H9 (cell line): ENCODE data around the gene MYO7A. TPM values are rescaled to one million over a fixed set of nuclear protein-coding genes. Genes with fewer than 3 reads are reported as not detected.

Experiments
- DNase-seq: peaks from one replicate; pipeline ENCODE4 v3.0.0-alpha.2; 2017
- H2AFZ ChIP-seq: one replicate; pipeline ENCODE4 v1.6.1; 2013; ENCODE audit warnings: mild to moderate bottlenecking, low read length, control low read depth, moderate library complexity
- H2AK5ac ChIP-seq: 2 replicates; pipeline ENCODE4 v1.6.1; 2013; ENCODE audit warnings: low read length, control low read depth, mixed read lengths; ENCODE audit not compliant: insufficient read length
- H2BK120ac ChIP-seq: one replicate; pipeline ENCODE4 v1.6.1; 2013; ENCODE audit warnings: low read depth, mild to moderate bottlenecking, low read length, control low read depth, inconsistent platforms; ENCODE audit not compliant: poor library complexity, severe bottlenecking
- H2BK12ac ChIP-seq: 2 replicates; pipeline ENCODE4 v1.6.1; 2013; ENCODE audit warnings: low read length, control low read depth, mixed read lengths, low read depth; ENCODE audit not compliant: insufficient read length
- H2BK15ac ChIP-seq: 2 replicates; pipeline ENCODE4 v1.6.1; 2013; ENCODE audit warnings: low read depth, low read length, control low read depth
- H2BK20ac ChIP-seq: one replicate; pipeline ENCODE4 v1.6.1; 2013; ENCODE audit warnings: low read depth, mild to moderate bottlenecking, low read length, control low read depth, inconsistent platforms; ENCODE audit not compliant: poor library complexity, severe bottlenecking
- H2BK5ac ChIP-seq: 2 replicates; pipeline ENCODE4 v1.6.1; 2013; ENCODE audit warnings: low read length, control low read depth, mixed read lengths; ENCODE audit not compliant: insufficient read length
- H3K14ac ChIP-seq: 2 replicates; pipeline ENCODE4 v1.6.1; 2013; ENCODE audit warnings: low read length, control low read depth; ENCODE audit not compliant: insufficient read depth
- H3K18ac ChIP-seq: 2 replicates; pipeline ENCODE4 v1.6.1; 2013; ENCODE audit warnings: low read depth, mild to moderate bottlenecking, mixed read lengths, low read length, control low read depth; ENCODE audit not compliant: insufficient read length
- H3K23ac ChIP-seq: 2 replicates; pipeline ENCODE4 v1.6.1; 2013; ENCODE audit warnings: low read length, control low read depth, mixed read lengths, low read depth; ENCODE audit not compliant: insufficient read length
- H3K23me2 ChIP-seq: 2 replicates; pipeline ENCODE4 v1.6.1; 2013; ENCODE audit warnings: low read depth, mild to moderate bottlenecking, mixed read lengths, low read length, control low read depth; ENCODE audit not compliant: insufficient read length, poor library complexity, severe bottlenecking
- H3K27ac ChIP-seq: 2 replicates; pipeline ENCODE4 v1.5.1; 2013; ENCODE audit warnings: low read length, control low read depth, mixed read lengths, low read depth; ENCODE audit not compliant: insufficient read length
- H3K27me3 ChIP-seq: 2 replicates; pipeline ENCODE4 v1.6.1; 2013; ENCODE audit warnings: low read length, control low read depth, inconsistent platforms; ENCODE audit not compliant: insufficient read depth
- H3K4ac ChIP-seq: 2 replicates; pipeline ENCODE4 v1.6.1; 2013; ENCODE audit warnings: low read depth, mild to moderate bottlenecking, control low read depth, inconsistent platforms, low read length, moderate library complexity
- H3K4me1 ChIP-seq: 2 replicates; pipeline ENCODE4 v1.6.1; 2013; ENCODE audit warnings: low read length, control low read depth, inconsistent platforms; ENCODE audit not compliant: insufficient read depth
- H3K4me2 ChIP-seq: 2 replicates; pipeline ENCODE4 v1.6.1; 2013; ENCODE audit warnings: low read length, control low read depth, mixed read lengths; ENCODE audit not compliant: insufficient read length, insufficient read depth
- H3K56ac ChIP-seq: 2 replicates; pipeline ENCODE4 v1.6.1; 2013; ENCODE audit warnings: low read depth, mild to moderate bottlenecking, mixed read lengths, low read length, control low read depth; ENCODE audit not compliant: insufficient read length
- H3K79me1 ChIP-seq: 2 replicates; pipeline ENCODE4 v1.6.1; 2013; ENCODE audit warnings: low read depth, mild to moderate bottlenecking, moderate library complexity, low read length, control low read depth, inconsistent platforms; ENCODE audit not compliant: insufficient read depth, poor library complexity, severe bottlenecking
- H3K79me2 ChIP-seq: 2 replicates; pipeline ENCODE4 v1.6.1; 2013; ENCODE audit warnings: low read length, control low read depth, inconsistent platforms; ENCODE audit not compliant: insufficient read depth
- H3K9ac ChIP-seq: 2 replicates; pipeline ENCODE4 v1.6.1; 2013; ENCODE audit warnings: low read length, control low read depth, mixed read lengths; ENCODE audit not compliant: insufficient read length; ENCODE audit errors: extremely low read depth
- H3K9me3 ChIP-seq: one replicate; pipeline ENCODE4 v1.6.1; 2013; ENCODE audit warnings: low read depth, low read length, inconsistent platforms; ENCODE audit not compliant: control insufficient read depth
- H3T11ph ChIP-seq: one replicate; pipeline ENCODE4 v1.6.1; 2013; ENCODE audit warnings: mild to moderate bottlenecking, low read length, control low read depth, inconsistent platforms
- H4K20me1 ChIP-seq: one replicate; pipeline ENCODE4 v1.6.1; 2013; ENCODE audit not compliant: control insufficient read depth, insufficient read length, insufficient read depth
- H4K5ac ChIP-seq: 2 replicates; pipeline ENCODE4 v1.6.1; 2013; ENCODE audit warnings: low read depth, mild to moderate bottlenecking, mixed read lengths, low read length, control low read depth; ENCODE audit not compliant: insufficient read length
- H4K8ac ChIP-seq: replicated peaks from 2 replicates; pipeline ENCODE4 v1.6.1; 2013; ENCODE audit warnings: low read length, control low read depth, mixed read lengths, low read depth; ENCODE audit not compliant: insufficient read length
- H4K91ac ChIP-seq: 2 replicates; pipeline ENCODE4 v1.6.1; 2013; ENCODE audit warnings: low read depth, mild to moderate bottlenecking, moderate library complexity, mixed read lengths, low read length, control low read depth; ENCODE audit not compliant: insufficient read length
- H3K27ac Mint-ChIP-seq, 3 experiments: 2 replicates in 2 of 3; 3 replicates in 1 of 3; pipeline ENCODE4 v1.8.0; 2020 to 2021; ENCODE audit warnings: mixed read lengths in 3 of 3, mild to moderate bottlenecking in 1 of 3, moderate library complexity in 1 of 3
- H3K27me3 Mint-ChIP-seq: 2 replicates; pipeline ENCODE4 v1.8.0; 2021; ENCODE audit warnings: low read depth, mild to moderate bottlenecking, moderate library complexity, mixed read lengths
- H3K36me3 Mint-ChIP-seq, 3 experiments: 2 replicates in 2 of 3; 3 replicates in 1 of 3; pipeline ENCODE4 v1.8.0; 2020 to 2021; ENCODE audit warnings: low read depth in 3 of 3, mixed read lengths in 3 of 3; ENCODE audit not compliant: insufficient read depth in 1 of 3
- H3K4me1 Mint-ChIP-seq, 2 experiments: 2 replicates each; pipeline ENCODE4 v1.8.0; 2020; ENCODE audit warnings: mixed read lengths in 2 of 2
- H3K4me3 Mint-ChIP-seq, 2 experiments: 2 replicates in 1 of 2; 3 replicates in 1 of 2; pipeline ENCODE4 v1.8.0; 2020 to 2021; ENCODE audit warnings: mild to moderate bottlenecking in 2 of 2, mixed read lengths in 2 of 2, moderate library complexity in 1 of 2
- H3K9me3 Mint-ChIP-seq, 2 experiments: 2 replicates in 1 of 2; 3 replicates in 1 of 2; pipeline ENCODE4 v1.8.0; 2020; ENCODE audit warnings: mild to moderate bottlenecking in 2 of 2, mixed read lengths in 2 of 2, moderate library complexity in 1 of 2
- WGBS: extraction: QIAGEN DNeasy Blood & Tissue Kit; methylation state at CpG from one replicate; pipeline ENCODE4 v1.1.7; 2013; ENCODE audit warnings: missing lambda C conversion rate, low lambda C conversion rate, mixed read lengths; ENCODE audit not compliant: insufficient read length; ENCODE audit errors: extremely low coverage; 5-methylcytosine and 5-hydroxymethylcytosine counted together
- total RNA-seq: library from RNA; stranded (reverse); gene quantifications from 2 replicates; pipeline ENCODE4 v1.2.1, GENCODE V29; 2021
- TF ChIP-seq, protein P1 (sequence below): fragments of 200-600 bp; sonication (generic); conservative IDR thresholded peaks from 3 replicates; pipeline ENCODE4 v1.8.0; 2021; ENCODE audit warnings: antibody characterized with exemption, mild to moderate bottlenecking

MYO7A gene
- total RNA-seq, 1 experiment from 2014 or later, result 1.6 TPM

GRCh38 chr11:77125191-77125590, 2.9 kb upstream of the MYO7A start:
- Histone ChIP-seq H3T11ph (no peak overlapping the region), H2BK15ac (no peak overlapping the region), H2BK120ac (no peak overlapping the region), H3K79me1 (no peaks in the 10 kb centered on the region), H3K4ac (no peak overlapping the region), H3K23ac (no peak overlapping the region), H3K14ac (no peak overlapping the region), H2BK20ac (no peak overlapping the region), H3K27me3 (no peaks in the 10 kb centered on the region), H3K4me2 (no peak overlapping the region), H2BK12ac (no peak overlapping the region), H2AK5ac (no peak overlapping the region), H2AFZ (no peak overlapping the region), H3K23me2 (peaks cover 8% of the 10 kb centered on the region), H3K79me2 (no peaks in the 10 kb centered on the region), H4K8ac (no peak overlapping the region), H3K27ac (no peak overlapping the region), H4K5ac (no peak overlapping the region), H3K18ac (no peak overlapping the region), H3K9ac (no peak overlapping the region), H4K20me1 (no peaks in the 10 kb centered on the region), H2BK5ac (no peak overlapping the region), H3K56ac (no peak overlapping the region), H3K9me3 (no peaks in the 10 kb centered on the region), H3K4me1 (no peaks in the 10 kb centered on the region), H4K91ac (no peak overlapping the region)
- H3K9me3 Mint-ChIP-seq, result no peaks in the 10 kb centered on the region
- TF ChIP-seq, protein P1, sequence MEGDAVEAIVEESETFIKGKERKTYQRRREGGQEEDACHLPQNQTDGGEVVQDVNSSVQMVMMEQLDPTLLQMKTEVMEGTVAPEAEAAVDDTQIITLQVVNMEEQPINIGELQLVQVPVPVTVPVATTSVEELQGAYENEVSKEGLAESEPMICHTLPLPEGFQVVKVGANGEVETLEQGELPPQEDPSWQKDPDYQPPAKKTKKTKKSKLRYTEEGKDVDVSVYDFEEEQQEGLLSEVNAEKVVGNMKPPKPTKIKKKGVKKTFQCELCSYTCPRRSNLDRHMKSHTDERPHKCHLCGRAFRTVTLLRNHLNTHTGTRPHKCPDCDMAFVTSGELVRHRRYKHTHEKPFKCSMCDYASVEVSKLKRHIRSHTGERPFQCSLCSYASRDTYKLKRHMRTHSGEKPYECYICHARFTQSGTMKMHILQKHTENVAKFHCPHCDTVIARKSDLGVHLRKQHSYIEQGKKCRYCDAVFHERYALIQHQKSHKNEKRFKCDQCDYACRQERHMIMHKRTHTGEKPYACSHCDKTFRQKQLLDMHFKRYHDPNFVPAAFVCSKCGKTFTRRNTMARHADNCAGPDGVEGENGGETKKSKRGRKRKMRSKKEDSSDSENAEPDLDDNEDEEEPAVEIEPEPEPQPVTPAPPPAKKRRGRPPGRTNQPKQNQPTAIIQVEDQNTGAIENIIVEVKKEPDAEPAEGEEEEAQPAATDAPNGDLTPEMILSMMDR, result no peak
- no peak overlapping the region for H3K4me3 Mint-ChIP-seq
- no CpG with 5 or more reads among the region's 6 CpGs for WGBS
- H3K4me1 Mint-ChIP-seq, result peaks cover 24 to 27% of the 10 kb centered on the region in 2 experiments
- peaks cover 0 to 10% (median 6%) of the 10 kb centered on the region in 3 experiments; a peak in 6 of 7 replicates for H3K36me3 Mint-ChIP-seq
- DNase-seq, result no peak
- H3K27ac Mint-ChIP-seq, result no peak overlapping the region
- H3K27me3 Mint-ChIP-seq, result peaks cover 5% of the 10 kb centered on the region; the same call in 1 of the 2 replicates
